Esophagus muscularis mucosa (tissue), 4 donors: ENCODE measurements around the gene RABGGTA.

Source experiments
- EP300 ChIP-seq: sonication (generic); formaldehyde crosslinking; IDR thresholded peaks from one replicate; pipeline ENCODE4 v1.6.1; 2017; ENCODE audit warnings: antibody characterized with exemption
- POLR2A ChIP-seq: fragments of 450-650 bp; IDR thresholded peaks from one replicate; pipeline ENCODE4 v1.6.1; 2017; ENCODE audit warnings: antibody characterized with exemption, moderate library complexity, mild to moderate bottlenecking, low read depth
- POLR2AphosphoS5 ChIP-seq, 2 donors: sonication (generic); formaldehyde crosslinking; IDR thresholded peaks; one replicate each; pipeline ENCODE4 v1.6.1; 2017; ENCODE audit warnings: antibody characterized with exemption in 2 of 2
- TF ChIP-seq, protein P1 (sequence below), 3 experiments: fragments of 200-600 bp in 2 of 3; fragments of 450-650 bp in 1 of 3; sonication (generic) in 2 of 3; IDR thresholded peaks; one replicate each; pipeline ENCODE4 v1.5.1; 2017 to 2019; ENCODE audit warnings: antibody characterized with exemption in 3 of 3, mild to moderate bottlenecking in 2 of 3, moderate library complexity in 1 of 3

- TF ChIP-seq, protein P1, sequence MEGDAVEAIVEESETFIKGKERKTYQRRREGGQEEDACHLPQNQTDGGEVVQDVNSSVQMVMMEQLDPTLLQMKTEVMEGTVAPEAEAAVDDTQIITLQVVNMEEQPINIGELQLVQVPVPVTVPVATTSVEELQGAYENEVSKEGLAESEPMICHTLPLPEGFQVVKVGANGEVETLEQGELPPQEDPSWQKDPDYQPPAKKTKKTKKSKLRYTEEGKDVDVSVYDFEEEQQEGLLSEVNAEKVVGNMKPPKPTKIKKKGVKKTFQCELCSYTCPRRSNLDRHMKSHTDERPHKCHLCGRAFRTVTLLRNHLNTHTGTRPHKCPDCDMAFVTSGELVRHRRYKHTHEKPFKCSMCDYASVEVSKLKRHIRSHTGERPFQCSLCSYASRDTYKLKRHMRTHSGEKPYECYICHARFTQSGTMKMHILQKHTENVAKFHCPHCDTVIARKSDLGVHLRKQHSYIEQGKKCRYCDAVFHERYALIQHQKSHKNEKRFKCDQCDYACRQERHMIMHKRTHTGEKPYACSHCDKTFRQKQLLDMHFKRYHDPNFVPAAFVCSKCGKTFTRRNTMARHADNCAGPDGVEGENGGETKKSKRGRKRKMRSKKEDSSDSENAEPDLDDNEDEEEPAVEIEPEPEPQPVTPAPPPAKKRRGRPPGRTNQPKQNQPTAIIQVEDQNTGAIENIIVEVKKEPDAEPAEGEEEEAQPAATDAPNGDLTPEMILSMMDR (IDR thresholded peaks at IDR 0.05): no peak
- TF ChIP-seq POLR2AphosphoS5 (IDR thresholded peaks at IDR 0.05) (no peak), EP300 (no peak), POLR2A (no peak)
These were observed 42.5 kb upstream of the RABGGTA start for GRCh38 chr14:24313913-24314312.
